GM21619 (cell line): ENCODE data around the gene MFF.
"Not testable (repeated sequence)": the region's sequence is repeated elsewhere in the genome, so short reads cannot be mapped to it uniquely, and the experiment has no call there.

Source experiments
- ATAC-seq: cut with Tn5 transposase; IDR thresholded peaks from one replicate; pipeline ENCODE4 v1.9.1; 2021; ENCODE audit not compliant: unreplicated experiment

MFF gene

GRCh38 chr2:227376656-227377396 is 51.8 kb downstream of the MFF start:
- ATAC-seq: no peak

GRCh38 chr2:227377467-227378351 is 52.7 kb downstream of the MFF start:
- no peak for ATAC-seq

- no peak for ATAC-seq
These were observed 53.3 kb downstream of the MFF start for GRCh38 chr2:227378371-227378782.

GRCh38 chr2:227379095-227379494 is 54.0 kb downstream of the MFF start, which contains the start of gene TM4SF20:
Gene TM4SF20, minus strand, starts transcription at chr2:227379306. Its CDS starts 38 bp downstream, at chr2:227379268.
- ATAC-seq: no peak

- ATAC-seq: not testable (repeated sequence)
These were observed 57.3 kb downstream of the MFF start for GRCh38 chr2:227382241-227382835.

- no peak for ATAC-seq
These were observed 58.6 kb downstream of the MFF start for GRCh38 chr2:227383686-227384085.

GRCh38 chr2:227386630-227387029 is 61.6 kb downstream of the MFF start:
- ATAC-seq: no peak

GRCh38 chr2:227387583-227387982 is 62.5 kb downstream of the MFF start, which contains the start of gene SCYGR1:
Gene SCYGR1, minus strand, starts transcription at chr2:227387949. Its CDS starts 0 bp downstream, at chr2:227387949.
- not testable (repeated sequence) for ATAC-seq

- no peak for ATAC-seq
These were observed 63.5 kb downstream of the MFF start for GRCh38 chr2:227388537-227389011.

- no peak for ATAC-seq
These were observed 64.2 kb downstream of the MFF start for GRCh38 chr2:227389231-227389630.

GRCh38 chr2:227389661-227390060 is 64.6 kb downstream of the MFF start:
- ATAC-seq: no peak

GRCh38 chr2:227390468-227391256 is 65.6 kb downstream of the MFF start:
- no peak for ATAC-seq

- ATAC-seq: no peak
These were observed 69.3 kb downstream of the MFF start for GRCh38 chr2:227394401-227394800.

GRCh38 chr2:227395556-227395955 is 70.5 kb downstream of the MFF start:
- no peak for ATAC-seq

- no peak for ATAC-seq
These were observed 72.5 kb downstream of the MFF start for GRCh38 chr2:227397562-227397961.

GRCh38 chr2:227398684-227399670 is 73.9 kb downstream of the MFF start:
- no peak for ATAC-seq

- ATAC-seq: no peak
These were observed 76.5 kb downstream of the MFF start for GRCh38 chr2:227401550-227401949.

GRCh38 chr2:227402321-227402720 is 77.3 kb downstream of the MFF start:
- ATAC-seq: no peak

- no peak for ATAC-seq
These were observed 77.9 kb downstream of the MFF start for GRCh38 chr2:227402959-227403358.
